ENCODE measurements around the gene BLOC1S6.

BLOC1S6 gene

DNA sequence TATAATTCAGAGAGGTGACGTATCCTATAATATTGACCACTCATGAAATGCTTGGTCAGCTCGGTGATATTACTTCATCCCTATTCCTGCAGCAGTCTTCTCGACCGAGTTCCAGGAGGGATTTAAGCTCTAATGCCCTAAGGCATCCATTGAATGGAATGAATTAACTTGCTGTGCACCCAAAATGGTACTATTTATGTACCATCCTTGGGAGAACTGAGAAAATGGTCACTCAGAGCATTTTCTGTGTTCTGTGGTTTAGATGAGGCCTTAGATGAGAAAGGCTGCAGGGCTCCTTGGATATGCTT, 638 bp downstream of the BLOC1S6 start:
- Histone ChIP-seq H3K27ac (peak overlapping the region; percentile 94 to 98), H3K4me3 (peak overlapping the region; percentile 86)
- no peak for DNase-seq (ENCODE audit: low spot score)
- TF ChIP-seq, protein P1, sequence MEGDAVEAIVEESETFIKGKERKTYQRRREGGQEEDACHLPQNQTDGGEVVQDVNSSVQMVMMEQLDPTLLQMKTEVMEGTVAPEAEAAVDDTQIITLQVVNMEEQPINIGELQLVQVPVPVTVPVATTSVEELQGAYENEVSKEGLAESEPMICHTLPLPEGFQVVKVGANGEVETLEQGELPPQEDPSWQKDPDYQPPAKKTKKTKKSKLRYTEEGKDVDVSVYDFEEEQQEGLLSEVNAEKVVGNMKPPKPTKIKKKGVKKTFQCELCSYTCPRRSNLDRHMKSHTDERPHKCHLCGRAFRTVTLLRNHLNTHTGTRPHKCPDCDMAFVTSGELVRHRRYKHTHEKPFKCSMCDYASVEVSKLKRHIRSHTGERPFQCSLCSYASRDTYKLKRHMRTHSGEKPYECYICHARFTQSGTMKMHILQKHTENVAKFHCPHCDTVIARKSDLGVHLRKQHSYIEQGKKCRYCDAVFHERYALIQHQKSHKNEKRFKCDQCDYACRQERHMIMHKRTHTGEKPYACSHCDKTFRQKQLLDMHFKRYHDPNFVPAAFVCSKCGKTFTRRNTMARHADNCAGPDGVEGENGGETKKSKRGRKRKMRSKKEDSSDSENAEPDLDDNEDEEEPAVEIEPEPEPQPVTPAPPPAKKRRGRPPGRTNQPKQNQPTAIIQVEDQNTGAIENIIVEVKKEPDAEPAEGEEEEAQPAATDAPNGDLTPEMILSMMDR (IDR thresholded peaks at IDR 0.05) = no peak

DNA sequence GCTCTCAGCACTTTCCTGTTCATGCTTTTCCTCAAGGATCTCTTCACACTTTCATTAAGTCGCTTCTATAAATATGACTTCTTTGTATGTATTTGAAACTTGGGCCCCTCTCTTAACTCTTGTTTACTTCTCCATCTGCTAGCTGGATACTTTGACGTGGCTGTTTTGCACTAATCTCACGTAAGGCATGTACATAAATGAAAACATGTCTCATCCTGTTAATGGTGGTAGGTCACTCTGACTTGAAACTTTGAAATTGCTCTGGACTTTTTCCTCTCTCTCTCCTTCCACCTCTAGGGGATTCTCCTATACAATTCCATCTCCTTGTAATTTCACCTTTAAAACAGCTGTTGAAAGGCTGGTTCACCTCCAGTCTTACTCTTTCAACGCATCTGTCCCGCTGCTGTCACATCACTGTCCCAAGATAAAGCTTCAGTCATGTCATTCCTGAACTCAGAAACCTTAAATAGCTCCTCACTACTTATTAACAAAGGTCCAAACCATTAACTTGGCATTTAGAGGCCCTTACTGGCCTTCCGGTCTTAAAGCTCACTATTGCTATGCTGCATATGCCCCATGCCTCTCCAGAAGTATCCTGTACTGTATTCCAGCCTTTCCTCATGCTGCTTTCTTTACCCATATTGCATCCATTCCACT, 1.2 kb downstream of the BLOC1S6 start:
- no peak for DNase-seq (ENCODE audit: low spot score)
- TF ChIP-seq, protein P1 (IDR thresholded peaks at IDR 0.05) = no peak
- H3K27ac ChIP-seq = peak overlapping the region; percentile 94 to 98
- peak overlapping the region; percentile 86 for H3K4me3 ChIP-seq

DNA sequence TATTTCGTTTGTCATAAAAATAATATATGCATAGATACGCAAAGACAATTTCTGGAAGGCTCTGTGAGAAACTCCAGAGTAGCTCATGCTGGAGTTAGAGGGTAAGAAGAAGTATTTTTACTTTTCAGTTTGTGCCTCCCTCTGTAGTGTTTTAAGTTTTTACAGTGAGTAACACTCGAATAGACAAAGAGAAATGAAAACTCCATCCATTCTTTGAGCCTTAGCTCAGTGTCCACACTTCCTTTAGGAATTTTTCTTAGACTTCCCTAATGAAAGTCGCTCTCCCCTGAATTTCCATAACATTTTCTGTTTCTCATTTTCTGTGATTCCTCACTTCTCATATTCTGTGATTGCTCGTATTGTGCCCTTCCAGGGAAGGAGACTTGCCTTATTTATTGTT, 2.1 kb downstream of the BLOC1S6 start:
- TF ChIP-seq, protein P1 (IDR thresholded peaks at IDR 0.05) = no peak
- Histone ChIP-seq H3K4me3 (peak overlapping the region; percentile 86), H3K27ac (no peak overlapping the region)
- DNase-seq (ENCODE audit: low spot score) = no peak

DNA sequence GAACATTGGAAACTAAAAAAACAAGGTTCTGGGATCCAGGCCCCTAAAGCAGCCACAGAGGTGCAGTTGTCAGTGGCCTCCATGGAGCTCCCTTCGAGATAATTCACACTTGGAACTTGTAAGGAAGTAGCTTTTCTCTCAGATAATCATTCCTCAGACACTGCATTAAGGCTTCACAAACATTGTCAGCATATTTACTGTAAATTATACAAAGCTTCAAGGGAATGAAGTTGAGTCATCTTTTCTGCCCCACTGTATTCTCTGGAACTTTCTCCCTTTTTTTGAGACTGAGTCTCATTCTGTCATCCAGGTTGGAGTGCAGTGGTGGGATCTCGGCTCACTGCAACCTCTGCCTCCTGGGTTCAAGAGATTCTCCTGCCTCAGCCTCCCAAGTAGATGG, 7.1 kb downstream of the BLOC1S6 start:
- no peak overlapping the region for H3K4me3 ChIP-seq
- no peak overlapping the region for H3K27ac ChIP-seq
- DNase-seq (ENCODE audit: low spot score) = no peak
- TF ChIP-seq, protein P1 (IDR thresholded peaks at IDR 0.05) = no peak

DNA sequence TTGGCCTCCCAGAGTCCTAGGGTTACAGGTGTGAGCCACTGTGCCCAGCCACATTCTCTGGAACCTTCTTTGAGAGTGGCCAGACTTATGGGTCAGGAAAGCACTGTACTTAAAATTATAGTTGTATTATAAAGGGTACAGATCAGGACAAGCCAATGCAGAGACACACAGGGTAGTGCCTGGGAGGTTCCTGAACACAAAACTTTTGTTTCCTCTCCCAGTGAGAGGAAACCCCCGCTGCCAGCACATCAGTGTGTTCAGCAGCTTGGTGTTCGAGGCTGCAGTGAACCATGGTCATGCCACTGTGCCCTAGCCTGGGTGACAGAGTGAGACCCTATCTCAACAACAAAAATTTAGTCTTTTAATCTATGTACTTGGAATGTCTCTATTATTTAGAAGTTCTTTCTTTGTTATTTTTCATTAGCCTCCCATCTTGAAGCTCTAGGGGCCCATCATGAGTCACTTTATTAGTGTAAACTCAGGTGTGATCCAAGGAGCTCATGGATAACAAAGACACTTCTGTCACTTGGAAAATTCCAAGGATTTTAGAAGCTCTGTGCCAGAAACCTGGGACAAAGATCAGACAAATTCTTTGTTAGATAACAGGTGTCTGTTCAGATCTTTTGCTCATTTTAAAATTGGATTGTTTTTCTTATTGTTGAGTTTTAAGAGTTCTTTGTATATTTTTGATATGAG, 7.8 kb downstream of the BLOC1S6 start:
- TF ChIP-seq, protein P1 (IDR thresholded peaks at IDR 0.05) = no peak
- DNase-seq (ENCODE audit: low spot score) = no peak
- Histone ChIP-seq H3K27ac (no peak overlapping the region), H3K4me3 (no peak overlapping the region)

DNA sequence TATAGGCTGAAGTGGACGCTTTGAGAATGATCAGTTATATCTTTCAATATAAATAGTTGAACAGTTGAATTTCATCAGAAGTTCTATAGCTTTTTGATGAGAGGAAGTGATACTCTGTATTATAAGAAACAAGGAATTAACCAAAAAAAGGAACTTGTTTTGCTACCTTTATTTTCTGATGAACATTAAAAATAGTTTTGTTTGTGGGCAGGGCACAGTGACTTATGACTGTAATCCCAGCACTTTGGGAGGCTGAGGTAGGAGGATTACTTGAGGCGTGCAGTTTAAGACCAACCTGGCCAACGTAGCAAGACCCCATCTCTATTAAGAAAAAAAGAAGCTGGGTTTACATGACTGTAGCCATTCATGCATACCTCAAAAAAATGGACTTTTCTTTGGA, 16.7 kb downstream of the BLOC1S6 start:
- Histone ChIP-seq H3K4me3 (no peak overlapping the region), H3K27ac (no peak overlapping the region)
- DNase-seq (ENCODE audit: low spot score) = no peak
- TF ChIP-seq, protein P1 (IDR thresholded peaks at IDR 0.05) = no peak

DNA sequence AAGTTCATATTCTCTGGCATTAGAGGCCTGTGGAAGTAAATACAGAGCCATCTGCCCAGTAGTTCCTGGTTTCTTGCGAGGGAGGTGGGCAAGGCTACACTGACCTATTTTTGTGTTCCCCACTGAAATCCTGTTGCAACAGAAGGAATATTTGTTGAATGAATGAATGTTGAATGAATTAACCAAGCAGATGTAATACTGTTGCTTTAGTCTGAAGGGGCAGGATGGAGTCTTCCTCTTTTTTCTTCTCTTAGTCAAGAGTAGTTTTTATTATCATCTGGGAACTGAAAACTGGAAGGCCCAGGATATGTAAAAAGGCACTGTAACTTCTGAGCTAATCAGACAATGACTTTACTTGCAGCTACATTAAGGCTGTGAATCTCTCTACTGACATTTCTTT, 17.1 kb downstream of the BLOC1S6 start:
- no peak for DNase-seq (ENCODE audit: low spot score)
- TF ChIP-seq, protein P1 (IDR thresholded peaks at IDR 0.05) = no peak
- H3K4me3 ChIP-seq = no peak overlapping the region
- H3K27ac ChIP-seq = no peak overlapping the region
